Neuronal stem cell (in vitro differentiated cells): ENCODE results near the gene SSBP4.

Experiments
- DNase-seq: peaks from one replicate; pipeline ENCODE4 v3.0.0-alpha.2; 2013; ENCODE audit warnings: low spot score
- H2AFZ ChIP-seq: one replicate; pipeline ENCODE4 v1.6.1; 2013; ENCODE audit warnings: mild to moderate bottlenecking, low read length, inconsistent platforms
- H2AK5ac ChIP-seq: 2 replicates; pipeline ENCODE4 v1.6.1; 2013; ENCODE audit warnings: low read depth, mild to moderate bottlenecking, inconsistent platforms, low read length, moderate library complexity, mixed read lengths
- H2BK120ac ChIP-seq: 2 replicates; pipeline ENCODE4 v1.6.1; 2013; ENCODE audit warnings: low read depth, mild to moderate bottlenecking, inconsistent platforms, low read length, moderate library complexity, mixed read lengths
- H2BK12ac ChIP-seq: one replicate; pipeline ENCODE4 v1.6.1; 2013; ENCODE audit warnings: low read length, inconsistent platforms
- H2BK15ac ChIP-seq: 2 replicates; pipeline ENCODE4 v1.6.1; 2013; ENCODE audit warnings: mild to moderate bottlenecking, low read length, inconsistent platforms, mixed read lengths
- H2BK5ac ChIP-seq: one replicate; pipeline ENCODE4 v1.6.1; 2013; ENCODE audit warnings: inconsistent platforms, mild to moderate bottlenecking, low read length, moderate library complexity
- H3K14ac ChIP-seq: one replicate; pipeline ENCODE4 v1.6.1; 2013; ENCODE audit warnings: low read length, inconsistent platforms
- H3K18ac ChIP-seq: 2 replicates; pipeline ENCODE4 v1.6.1; 2013; ENCODE audit warnings: low read length, inconsistent platforms
- H3K23ac ChIP-seq: 2 replicates; pipeline ENCODE4 v1.6.1; 2013; ENCODE audit warnings: low read depth, mild to moderate bottlenecking, mixed read lengths, low read length, inconsistent platforms; ENCODE audit not compliant: poor library complexity
- H3K27ac ChIP-seq: replicated peaks from 3 replicates; pipeline ENCODE4 v1.5.1; 2013; ENCODE audit warnings: low read length, inconsistent platforms
- H3K27me3 ChIP-seq, 3 experiments: 2 replicates each; pipeline ENCODE4 v1.6.1; 2013; ENCODE audit warnings: low read length in 3 of 3, mild to moderate bottlenecking in 2 of 3, inconsistent platforms in 1 of 3, low read depth in 1 of 3, mixed read lengths in 1 of 3, moderate library complexity in 1 of 3; ENCODE audit not compliant: control insufficient read depth in 3 of 3, insufficient read depth in 3 of 3
- H3K36me3 ChIP-seq, 2 donors: replicated peaks in 1 of 2; 2 replicates each; pipeline ENCODE4 v1.6.1; 2013; ENCODE audit warnings: low read length in 2 of 2; ENCODE audit not compliant: control insufficient read depth in 2 of 2, insufficient read depth in 2 of 2
- H3K4ac ChIP-seq: 2 replicates; pipeline ENCODE4 v1.6.1; 2013; ENCODE audit warnings: inconsistent platforms, mild to moderate bottlenecking, low read length, moderate library complexity
- H3K4me1 ChIP-seq, 2 donors: 1 replicate in 1 of 2; 2 replicates in 1 of 2; pipeline ENCODE4 v1.6.1; 2013; ENCODE audit warnings: low read length in 2 of 2, low read depth in 1 of 2; ENCODE audit not compliant: control insufficient read depth in 2 of 2, insufficient read depth in 1 of 2
- H3K4me2 ChIP-seq: one replicate; pipeline ENCODE4 v1.6.1; 2013; ENCODE audit warnings: mild to moderate bottlenecking, low read length, inconsistent platforms; ENCODE audit not compliant: insufficient read depth, poor library complexity, severe bottlenecking
- H3K4me3 ChIP-seq, 2 donors: 2 replicates each; pipeline ENCODE4 v1.5.1; 2013; ENCODE audit warnings: low read length in 2 of 2, mild to moderate bottlenecking in 2 of 2, inconsistent platforms in 1 of 2, moderate library complexity in 1 of 2
- H3K79me1 ChIP-seq: one replicate; pipeline ENCODE4 v1.6.1; 2013; ENCODE audit warnings: low read depth, mild to moderate bottlenecking, inconsistent platforms, low read length, moderate library complexity
- H3K9ac ChIP-seq: one replicate; pipeline ENCODE4 v1.6.1; 2013; ENCODE audit warnings: mild to moderate bottlenecking, low read depth, low read length, inconsistent platforms; ENCODE audit not compliant: poor library complexity
- H3K9me3 ChIP-seq, 2 donors: replicated peaks in 1 of 2; 2 replicates each; pipeline versions ENCODE3 to v1.6.1; 2013; ENCODE audit warnings: low read length in 2 of 2, mild to moderate bottlenecking in 2 of 2, inconsistent platforms in 1 of 2, low read depth in 1 of 2, mixed read lengths in 1 of 2, moderate library complexity in 1 of 2; ENCODE audit not compliant: control insufficient read depth in 2 of 2, insufficient read depth in 1 of 2
- H4K8ac ChIP-seq: one replicate; pipeline ENCODE4 v1.6.1; 2013; ENCODE audit warnings: low read depth, mild to moderate bottlenecking, inconsistent platforms, low read length, moderate library complexity
- H4K91ac ChIP-seq: one replicate; pipeline ENCODE4 v1.6.1; 2013; ENCODE audit warnings: low read length, low read depth, mild to moderate bottlenecking, inconsistent platforms; ENCODE audit not compliant: poor library complexity
- WGBS, 2 donors: extraction: QIAGEN DNeasy Blood & Tissue Kit; methylation state at CpG; one replicate each; pipeline ENCODE4 v1.1.7; 2013; ENCODE audit warnings: missing lambda C conversion rate in 2 of 2, mixed read lengths in 1 of 2; ENCODE audit not compliant: insufficient read length in 2 of 2, insufficient replicate concordance in 1 of 2; ENCODE audit errors: extremely low coverage in 2 of 2; 5-methylcytosine and 5-hydroxymethylcytosine counted together

SSBP4 gene

DNA sequence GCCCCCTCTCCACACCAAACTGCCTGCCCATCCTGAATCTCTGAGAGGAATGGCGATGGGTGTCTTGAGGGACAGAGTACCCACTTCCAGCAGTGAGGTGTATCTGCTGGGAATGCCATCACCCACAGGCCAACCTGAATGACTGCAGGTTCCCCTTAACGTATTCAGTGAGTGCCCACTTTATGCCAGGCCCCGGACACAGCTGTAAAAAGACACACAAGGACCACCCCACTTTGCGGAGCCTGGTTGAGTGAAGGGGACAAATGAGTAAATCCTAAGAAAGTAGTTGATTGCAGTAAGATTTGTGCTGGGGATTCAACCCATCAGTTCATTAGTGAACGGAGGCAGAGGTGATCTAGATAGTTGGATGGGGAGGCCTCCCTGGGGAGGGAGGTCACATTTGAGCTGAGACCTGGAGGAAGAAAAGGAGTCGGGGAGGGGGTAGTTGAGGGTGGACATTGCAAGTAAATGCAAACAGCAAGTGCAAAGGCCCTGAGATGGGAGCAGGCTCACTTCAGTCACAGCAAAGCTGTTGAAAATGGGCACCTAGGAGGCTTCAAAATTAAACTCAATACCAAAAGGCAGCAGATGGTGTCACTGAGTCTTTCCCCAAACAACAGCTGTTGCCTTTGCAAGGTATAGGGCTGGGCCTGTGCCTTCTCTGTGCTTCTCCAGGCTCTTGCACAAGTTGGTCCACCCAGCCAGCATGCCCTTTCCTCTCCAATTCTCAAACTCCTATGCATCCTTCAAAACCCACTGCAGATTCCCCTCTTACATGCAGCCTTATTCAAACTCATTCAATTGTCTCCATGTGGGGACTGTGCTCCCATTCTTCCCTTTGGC is 28.9 kb upstream of the SSBP4 start:
- Histone ChIP-seq H3K4me3 (no peak overlapping the region), H3K23ac (no peak overlapping the region), H2BK5ac (no peak overlapping the region), H3K27ac (no peak overlapping the region), H3K9ac (no peak overlapping the region), H2AK5ac (peak overlapping the region; percentile 78), H3K27me3 (peaks cover 0 to 36% (median 0%) of the 10 kb centered on the region in 3 experiments), H2BK15ac (peak overlapping the region; percentile 79), H3K14ac (no peak overlapping the region), H3K18ac (no peak overlapping the region), H2BK12ac (no peak overlapping the region), H2BK120ac (peak overlapping the region; percentile 50), H3K36me3 (peaks cover 0 to 6% of the 10 kb centered on the region in 2 donors), H4K91ac (no peak overlapping the region), H3K4me2 (no peak overlapping the region), H4K8ac (peak overlapping the region; percentile 72), H3K9me3 (peaks cover 0 to 4% of the 10 kb centered on the region in 2 donors), H3K4ac (no peak overlapping the region), H3K4me1 (peaks cover 12% of the 10 kb centered on the region in 2 donors), H3K79me1 (peaks cover 2% of the 10 kb centered on the region), H2AFZ (no peak overlapping the region)
- WGBS, 2 donors, result no CpG with 5 or more reads among the region's 6 CpGs
- no peak for DNase-seq

DNA sequence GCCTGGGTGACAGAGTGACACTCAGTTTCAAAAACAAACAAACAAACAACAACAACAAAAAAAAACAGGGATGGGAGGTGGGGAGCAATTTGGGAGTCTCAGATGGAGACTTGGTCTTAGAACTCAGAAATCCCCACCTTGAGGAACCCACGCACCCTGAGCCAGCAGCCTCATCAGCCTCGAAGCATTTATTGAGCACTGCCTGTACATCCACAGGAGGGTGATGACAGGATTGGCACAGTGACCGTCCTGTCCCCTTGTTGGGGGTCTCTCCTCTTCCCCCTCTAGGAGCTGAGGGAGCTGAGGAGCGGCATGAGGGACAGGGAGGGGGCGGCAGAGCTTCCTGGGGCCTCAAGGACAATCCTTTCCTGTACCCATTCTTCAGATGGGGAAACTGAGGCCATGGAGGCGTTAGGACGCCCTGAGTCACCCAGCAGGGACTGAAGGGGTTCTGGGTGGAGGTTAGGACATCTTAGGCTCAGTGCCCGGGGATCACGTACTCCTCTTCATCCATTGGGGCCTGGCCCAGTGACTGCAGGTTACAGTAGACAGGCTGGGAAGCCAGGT is 27.6 kb upstream of the SSBP4 start:
- Histone ChIP-seq H3K36me3 (peaks cover 0 to 6% of the 10 kb centered on the region in 2 donors), H3K4me3 (no peak overlapping the region), H2BK5ac (peak overlapping the region; percentile 66), H2AFZ (no peak overlapping the region), H4K91ac (no peak overlapping the region), H3K9ac (no peak overlapping the region), H4K8ac (no peak overlapping the region), H3K14ac (no peak overlapping the region), H2BK120ac (no peak overlapping the region), H3K27ac (no peak overlapping the region), H2AK5ac (no peak overlapping the region), H3K18ac (peak overlapping the region; percentile 64), H3K23ac (no peak overlapping the region), H3K79me1 (no peaks in the 10 kb centered on the region), H2BK12ac (no peak overlapping the region), H3K4ac (no peak overlapping the region), H3K27me3 (peaks cover 0 to 33% (median 0%) of the 10 kb centered on the region in 3 experiments), H3K4me2 (no peak overlapping the region), H3K9me3 (peaks cover 0 to 4% of the 10 kb centered on the region in 2 donors), H2BK15ac (peak overlapping the region; percentile 49), H3K4me1 (peaks cover 6 to 9% of the 10 kb centered on the region in 2 donors)
- no CpG with 5 or more reads among the region's 9 CpGs for WGBS, 2 donors
- no peak for DNase-seq

DNA sequence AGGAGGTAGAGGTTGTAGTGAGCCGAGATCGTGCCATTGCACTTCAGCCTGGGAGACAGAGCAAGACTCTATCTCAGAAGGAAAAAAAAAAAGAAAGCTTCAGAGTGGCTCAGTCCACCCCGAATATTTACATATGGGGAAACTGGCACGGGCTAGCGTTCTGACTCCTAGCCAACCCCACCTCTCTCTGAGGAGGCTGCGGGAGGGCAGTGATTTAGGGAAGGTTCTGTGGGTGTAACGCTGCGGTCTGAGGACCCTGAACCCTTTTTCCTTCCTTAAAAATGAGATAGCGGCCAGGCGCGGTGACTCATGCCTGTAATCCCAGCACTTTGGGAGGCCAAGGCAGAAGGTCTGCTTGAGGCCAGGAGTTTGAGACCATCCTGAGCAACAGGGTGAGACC is 26.8 kb upstream of the SSBP4 start:
- Histone ChIP-seq H3K18ac (no peak overlapping the region), H4K8ac (no peak overlapping the region), H3K23ac (no peak overlapping the region), H3K4me3 (no peak overlapping the region), H3K14ac (no peak overlapping the region), H3K79me1 (no peaks in the 10 kb centered on the region), H3K4ac (no peak overlapping the region), H3K27ac (no peak overlapping the region), H4K91ac (no peak overlapping the region), H2BK120ac (no peak overlapping the region), H3K9ac (no peak overlapping the region), H3K4me1 (peaks cover 11 to 12% of the 10 kb centered on the region in 2 donors), H3K36me3 (peaks cover 0 to 6% of the 10 kb centered on the region in 2 donors), H2BK12ac (no peak overlapping the region), H2AK5ac (no peak overlapping the region), H2BK15ac (no peak overlapping the region), H3K9me3 (peaks cover 0 to 4% of the 10 kb centered on the region in 2 donors), H3K4me2 (no peak overlapping the region), H3K27me3 (peaks cover 0 to 25% (median 0%) of the 10 kb centered on the region in 3 experiments), H2AFZ (no peak overlapping the region), H2BK5ac (no peak overlapping the region)
- WGBS, 2 donors, result no CpG with 5 or more reads among the region's 11 CpGs
- no peak for DNase-seq

DNA sequence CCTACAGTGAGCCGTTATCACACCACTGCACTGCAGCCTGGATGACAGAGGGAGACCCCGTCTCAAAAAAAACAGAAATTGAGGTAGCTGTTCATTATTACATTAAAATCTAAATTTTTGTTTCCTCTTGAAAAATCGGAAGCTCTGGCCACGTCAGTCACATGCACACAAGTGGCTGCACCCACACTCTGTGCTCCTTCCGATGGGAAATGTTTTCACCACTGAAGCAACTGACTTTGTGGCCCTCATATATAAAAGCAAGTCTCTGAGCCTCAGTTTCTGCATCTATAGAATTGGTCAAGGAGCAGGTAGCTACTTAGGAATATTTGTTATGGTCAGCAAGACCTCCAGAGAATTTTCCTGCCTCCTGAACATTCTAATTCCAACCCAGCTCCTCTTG is 26.3 kb upstream of the SSBP4 start:
- Histone ChIP-seq H2BK5ac (no peak overlapping the region), H3K4ac (no peak overlapping the region), H2AFZ (no peak overlapping the region), H3K18ac (no peak overlapping the region), H3K9me3 (peaks cover 0 to 4% of the 10 kb centered on the region in 2 donors), H2AK5ac (no peak overlapping the region), H3K4me2 (no peak overlapping the region), H3K23ac (no peak overlapping the region), H3K27me3 (peaks cover 0 to 23% (median 0%) of the 10 kb centered on the region in 3 experiments), H3K27ac (no peak overlapping the region), H3K36me3 (peaks cover 0 to 6% of the 10 kb centered on the region in 2 donors), H3K9ac (no peak overlapping the region), H3K79me1 (no peaks in the 10 kb centered on the region), H2BK120ac (no peak overlapping the region), H2BK15ac (no peak overlapping the region), H2BK12ac (no peak overlapping the region), H3K4me1 (peaks cover 14% of the 10 kb centered on the region in 2 donors), H4K91ac (no peak overlapping the region), H3K4me3 (no peak overlapping the region), H3K14ac (no peak overlapping the region), H4K8ac (no peak overlapping the region)
- no CpG with 5 or more reads among the region's 5 CpGs for WGBS, 2 donors
- no peak for DNase-seq
